Neutrophil (primary cell): Measurements from ENCODE around the gene CSF1.
A peak's percentile ranks its signal among the peaks of the same experiment; 100 is the strongest.

Experiments
- H3K27ac ChIP-seq: fragments of 200-600 bp; sonication (generic); 2 replicates; pipeline ENCODE4 v1.5.1; 2016; ENCODE audit warnings: mild to moderate bottlenecking, moderate library complexity
- H3K27me3 ChIP-seq: fragments of 200-600 bp; sonication (generic); 2 replicates; pipeline ENCODE4 v1.6.0; 2016; ENCODE audit warnings: mild to moderate bottlenecking
- H3K36me3 ChIP-seq: fragments of 200-600 bp; sonication (generic); 2 replicates; pipeline ENCODE4 v1.5.1; 2017
- H3K4me1 ChIP-seq, 2 experiments: fragments of 200-600 bp in 1 of 2; sonication (generic) in 1 of 2; 1 replicate in 1 of 2; 2 replicates in 1 of 2; pipeline versions ENCODE4 v1.5.1 to v1.6.1; 2013 to 2016; ENCODE audit warnings: low read depth in 1 of 2, low read length in 1 of 2, mild to moderate bottlenecking in 1 of 2, moderate library complexity in 1 of 2; ENCODE audit not compliant: control insufficient read depth in 1 of 2, insufficient read depth in 1 of 2
- H3K4me3 ChIP-seq, 2 experiments: fragments of 200-600 bp in 1 of 2; sonication (generic) in 1 of 2; 1 replicate in 1 of 2; 2 replicates in 1 of 2; pipeline ENCODE4 v1.5.1; 2013 to 2016; ENCODE audit warnings: low read depth in 1 of 2, low read length in 1 of 2, mild to moderate bottlenecking in 1 of 2, moderate library complexity in 1 of 2
- H3K9me3 ChIP-seq: fragments of 200-600 bp; sonication (generic); 2 replicates; pipeline ENCODE4 v1.5.1; 2016
- CTCF ChIP-seq: fragments of 200-600 bp; sonication (generic); IDR thresholded peaks from 2 replicates; pipeline ENCODE4 v1.5.1; 2016; ENCODE audit warnings: antibody characterized with exemption

Gene CSF1

GRCh38 chr1:109884242-109884891 lies 26.3 kb upstream of the CSF1 start:
- Histone ChIP-seq H3K4me3 (no peak overlapping the region), H3K36me3 (no peaks in the 10 kb centered on the region), H3K27ac (peak overlapping the region; percentile 92), H3K9me3 (no peaks in the 10 kb centered on the region), H3K4me1 (peaks cover 66 to 67% of the 10 kb centered on the region in 2 experiments), H3K27me3 (no peaks in the 10 kb centered on the region)
- TF ChIP-seq CTCF: no peak

GRCh38 chr1:109885589-109885988 lies 25.1 kb upstream of the CSF1 start:
- Histone ChIP-seq H3K27ac (peak overlapping the region; percentile 92), H3K9me3 (no peaks in the 10 kb centered on the region), H3K27me3 (no peaks in the 10 kb centered on the region), H3K4me3 (peak overlapping the region in 1 of 2 experiments; percentile 47), H3K4me1 (peaks cover 67 to 68% of the 10 kb centered on the region in 2 experiments), H3K36me3 (no peaks in the 10 kb centered on the region)
- no peak for TF ChIP-seq CTCF

- H3K27ac ChIP-seq: peak overlapping the region; percentile 92
- no peak for TF ChIP-seq CTCF
- peak overlapping the region; percentile 30 to 47 for H3K4me3 ChIP-seq
- H3K27me3 ChIP-seq: no peaks in the 10 kb centered on the region
- peaks cover 67 to 69% of the 10 kb centered on the region in 2 experiments for H3K4me1 ChIP-seq
- no peaks in the 10 kb centered on the region for H3K36me3 ChIP-seq
- no peaks in the 10 kb centered on the region for H3K9me3 ChIP-seq
Observed at GRCh38 chr1:109886827-109887226, 23.8 kb upstream of the CSF1 start.

- H3K4me1 ChIP-seq: peaks cover 67 to 72% of the 10 kb centered on the region in 2 experiments
- no peaks in the 10 kb centered on the region for H3K36me3 ChIP-seq
- TF ChIP-seq CTCF: no peak
- peak overlapping the region; percentile 92 for H3K27ac ChIP-seq
- peak overlapping the region; percentile 30 to 47 for H3K4me3 ChIP-seq
- no peaks in the 10 kb centered on the region for H3K9me3 ChIP-seq
- H3K27me3 ChIP-seq: no peaks in the 10 kb centered on the region
Observed at GRCh38 chr1:109887271-109887670, 23.4 kb upstream of the CSF1 start.

- H3K9me3 ChIP-seq: no peaks in the 10 kb centered on the region
- H3K4me3 ChIP-seq: peak overlapping the region in 1 of 2 experiments; percentile 47
- no peaks in the 10 kb centered on the region for H3K36me3 ChIP-seq
- TF ChIP-seq CTCF: no peak
- H3K27me3 ChIP-seq: no peaks in the 10 kb centered on the region
- H3K27ac ChIP-seq: peak overlapping the region; percentile 92
- H3K4me1 ChIP-seq: peaks cover 62 to 72% of the 10 kb centered on the region in 2 experiments
Observed at GRCh38 chr1:109887884-109888283, 22.8 kb upstream of the CSF1 start.
